ENCODE results near the gene DNAH2. TPM values are rescaled to one million over a fixed set of nuclear protein-coding genes. Genes with fewer than 3 reads are reported as not detected.

DNAH2 gene
- total and polyA plus RNA-seq, 2 of the 8 experiments (the other 6 are each of a cell fraction or from before 2014, with no cell fraction given): 0.13 to 0.18 TPM

DNA sequence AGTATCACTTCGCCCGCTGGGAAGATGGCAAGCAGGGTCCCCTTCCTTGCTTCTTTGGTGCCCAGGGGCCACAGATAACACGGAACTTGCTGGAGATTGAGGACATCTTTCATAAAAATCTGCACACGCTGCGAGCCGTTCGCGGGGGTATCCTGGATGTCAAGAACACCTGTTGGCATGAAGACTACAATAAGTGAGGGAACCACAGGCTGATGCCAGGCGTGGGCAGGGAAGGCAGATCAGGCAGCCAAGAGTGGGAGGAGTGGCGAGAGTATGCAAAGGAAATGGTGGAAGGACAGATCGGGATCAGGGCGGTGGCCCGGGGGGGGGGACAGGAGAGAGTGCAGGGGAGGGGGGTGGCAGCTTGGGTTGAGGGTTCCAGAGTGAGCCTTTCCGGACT, 22.2 kb downstream of the DNAH2 start (continued):
- TF ChIP-seq FOSL1 (IDR thresholded peaks at IDR 0.05; ENCODE audit: insufficient read depth, low read depth, low read length) (no peak), ASH2L (IDR thresholded peaks at IDR 0.05; ENCODE audit: low read length) (no peak), CREB1 (IDR thresholded peaks at IDR 0.05) (no peak), SIRT6 (IDR thresholded peaks at IDR 0.05; ENCODE audit: low read length) (no peak), RXRA (IDR thresholded peaks at IDR 0.05; ENCODE audit: insufficient read depth, low read depth, low read length) (no peak), KDM5A (IDR thresholded peaks at IDR 0.05; ENCODE audit: low read length) (no peak)
